Femur (tissue), 1 donor: ENCODE results near the gene EVL.
"Not testable (repeated sequence)": the region's sequence is repeated elsewhere in the genome, so short reads cannot be mapped to it uniquely, and the experiment has no call there.

Experiments used
- DNase-seq: peaks from one replicate; pipeline ENCODE4 v3.0.0-alpha.2; 2017

The EVL gene

DNA sequence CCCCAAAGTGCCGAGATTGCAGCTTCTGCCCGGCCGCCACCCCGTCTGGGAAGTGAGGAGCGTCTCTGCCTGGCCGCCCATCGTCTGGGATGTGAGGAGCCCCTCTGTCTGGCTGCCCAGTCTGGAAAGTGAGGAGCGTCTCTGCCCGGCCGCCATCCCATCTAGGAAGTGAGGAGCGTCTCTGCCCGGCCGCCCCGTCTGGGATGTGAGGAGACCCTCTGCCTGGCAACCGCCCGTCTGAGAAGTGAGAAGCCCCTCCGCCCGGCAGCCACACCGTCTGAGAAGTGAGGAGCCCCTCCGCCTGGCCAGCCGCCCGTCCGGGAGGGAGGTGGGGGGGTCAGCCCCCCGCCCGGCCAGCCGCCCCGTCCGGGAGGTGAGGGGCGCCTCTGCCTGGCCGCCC lies 115.4 kb downstream of the EVL start:
- not testable (repeated sequence) for DNase-seq

DNA sequence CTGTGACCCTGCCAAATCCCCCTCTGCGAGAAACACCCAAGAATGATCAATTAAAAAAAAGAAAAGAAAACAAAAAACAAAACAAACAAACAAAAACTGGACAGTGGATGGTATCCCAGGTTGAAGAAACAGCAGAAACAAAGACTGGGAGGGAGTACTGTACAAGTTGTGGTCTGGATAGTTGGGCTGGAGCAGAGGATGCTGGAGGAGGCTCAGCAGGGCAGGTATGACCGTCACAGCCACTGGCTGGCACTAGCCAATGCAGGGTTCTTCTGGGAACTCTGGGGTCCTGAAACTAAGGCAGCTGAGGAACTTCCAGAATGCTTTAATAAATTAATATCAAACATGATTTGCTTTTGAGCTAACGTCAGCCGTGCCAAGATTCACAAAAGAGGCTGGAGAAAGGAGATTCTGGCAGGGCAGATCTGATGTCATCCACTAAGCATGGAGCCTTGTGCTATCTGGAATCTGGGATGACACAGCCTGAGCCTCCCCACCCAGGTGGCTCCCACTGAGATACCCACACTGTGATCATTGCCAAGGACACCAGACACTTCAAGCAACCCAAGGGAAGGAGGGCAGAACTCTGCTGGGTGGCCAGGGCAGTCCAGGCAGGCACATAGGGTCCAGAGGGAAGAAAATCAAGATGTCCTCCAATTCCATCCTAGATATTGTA lies 116.8 kb downstream of the EVL start:
- not testable (repeated sequence) for DNase-seq

DNA sequence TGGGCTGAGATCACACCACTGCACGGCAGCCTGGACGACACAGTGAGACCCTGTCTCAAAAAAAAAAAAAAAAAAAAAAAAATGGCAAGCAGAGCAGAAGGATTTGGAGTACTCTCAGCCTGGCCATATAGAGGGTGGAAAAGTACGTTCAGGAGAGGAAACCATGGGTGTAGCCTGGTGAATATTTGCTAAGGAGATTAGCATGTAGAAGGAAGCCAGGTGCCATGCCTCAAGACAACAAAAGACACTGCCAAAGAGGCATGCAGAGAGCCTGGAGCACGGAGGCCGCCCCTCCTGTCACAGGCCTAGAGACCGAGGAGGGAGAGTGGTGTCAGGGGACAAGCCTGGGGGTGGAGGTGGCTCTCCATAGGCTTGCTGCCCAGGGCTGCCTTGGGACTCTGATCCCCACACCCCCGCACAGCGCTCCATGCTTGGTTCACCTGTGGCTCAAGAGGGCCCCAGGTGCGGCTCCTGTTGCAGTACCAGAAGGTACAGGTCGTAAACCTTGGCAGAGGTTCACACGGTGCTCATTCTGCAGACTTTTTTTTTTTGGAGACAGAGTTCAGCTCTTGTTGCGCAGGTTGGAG lies 122.1 kb downstream of the EVL start:
- no peak for DNase-seq

DNA sequence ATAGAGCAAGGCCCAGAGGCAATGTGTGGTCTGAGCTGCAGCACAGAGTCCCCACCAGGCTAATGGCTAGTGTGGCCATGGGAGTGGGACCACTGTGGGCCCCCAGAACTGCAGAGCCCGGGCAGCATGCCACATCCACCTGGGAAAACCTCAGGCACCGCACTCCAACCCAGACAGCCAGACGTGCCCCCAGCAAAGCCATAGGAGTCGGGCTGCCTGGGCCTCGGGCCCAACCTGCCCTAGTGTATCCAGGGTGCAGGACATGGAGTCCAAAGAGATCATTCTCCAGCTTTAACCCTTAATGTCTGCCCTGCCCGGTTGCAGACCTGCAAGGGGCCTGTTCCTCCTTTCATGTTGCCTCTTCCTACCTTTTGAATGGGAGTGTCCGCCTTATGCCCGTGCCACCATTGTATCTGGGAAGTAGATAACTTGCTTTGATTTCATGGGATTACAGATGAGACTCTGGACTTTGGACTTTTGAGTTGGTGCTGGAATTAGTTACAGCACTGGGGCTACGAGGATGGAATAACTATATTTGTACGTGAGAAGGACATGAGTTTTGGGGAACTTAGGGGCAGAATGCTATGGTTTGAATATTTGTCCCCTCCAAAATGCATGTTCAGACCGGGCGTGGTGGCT lies 123.3 kb downstream of the EVL start:
- DNase-seq, result no peak

DNA sequence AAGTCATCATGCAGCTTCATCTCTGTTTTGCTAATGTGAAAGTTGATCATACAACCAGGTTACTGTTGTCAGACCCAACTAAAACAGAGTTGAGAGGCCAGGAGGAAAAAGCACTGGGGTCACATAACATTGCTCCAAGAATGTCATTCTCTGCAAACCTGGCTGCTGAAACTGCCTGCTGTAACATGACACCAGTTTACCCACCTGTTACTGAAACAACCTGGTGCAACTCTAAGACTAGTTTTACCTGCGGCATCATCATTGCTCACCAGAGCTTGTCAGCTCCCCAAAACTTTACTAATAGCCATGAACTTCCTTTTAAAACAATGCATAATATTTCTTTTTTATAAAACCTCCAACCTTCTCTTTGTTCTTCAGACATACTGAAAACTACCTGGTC lies 124.9 kb downstream of the EVL start:
- no peak for DNase-seq

DNA sequence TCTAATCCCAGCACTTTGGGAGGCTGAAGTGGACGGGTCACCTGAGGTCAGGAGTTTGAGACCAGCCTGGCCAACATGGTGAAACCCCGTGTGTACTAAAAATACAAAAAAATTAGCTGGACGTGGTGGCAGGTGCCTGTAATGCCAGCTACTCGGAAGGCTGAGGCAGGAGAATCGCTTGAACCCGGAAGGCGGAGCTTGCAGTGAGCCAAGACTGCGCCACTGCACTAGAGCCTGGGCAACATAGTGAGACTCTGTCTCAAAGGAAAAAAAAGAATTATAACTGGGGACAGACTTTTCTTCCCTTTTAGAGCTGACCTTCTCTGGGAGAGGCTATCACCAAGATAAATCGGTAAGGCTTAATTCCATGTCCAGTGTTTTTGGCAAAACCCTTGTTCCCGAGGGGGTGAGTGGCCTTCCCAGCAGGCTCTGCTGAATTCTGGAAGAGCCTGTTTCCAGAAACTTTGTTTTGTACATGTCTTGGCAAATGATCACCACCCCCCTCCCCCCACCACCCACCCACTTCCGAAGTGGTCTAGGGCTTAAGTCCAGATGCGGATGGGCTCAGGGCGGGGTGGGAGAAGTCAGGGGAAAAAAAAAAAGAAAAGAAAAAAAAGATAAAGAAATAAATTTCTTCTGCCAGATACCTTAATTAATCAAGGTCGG lies 126.5 kb downstream of the EVL start:
- peak; percentile 43 for DNase-seq

DNA sequence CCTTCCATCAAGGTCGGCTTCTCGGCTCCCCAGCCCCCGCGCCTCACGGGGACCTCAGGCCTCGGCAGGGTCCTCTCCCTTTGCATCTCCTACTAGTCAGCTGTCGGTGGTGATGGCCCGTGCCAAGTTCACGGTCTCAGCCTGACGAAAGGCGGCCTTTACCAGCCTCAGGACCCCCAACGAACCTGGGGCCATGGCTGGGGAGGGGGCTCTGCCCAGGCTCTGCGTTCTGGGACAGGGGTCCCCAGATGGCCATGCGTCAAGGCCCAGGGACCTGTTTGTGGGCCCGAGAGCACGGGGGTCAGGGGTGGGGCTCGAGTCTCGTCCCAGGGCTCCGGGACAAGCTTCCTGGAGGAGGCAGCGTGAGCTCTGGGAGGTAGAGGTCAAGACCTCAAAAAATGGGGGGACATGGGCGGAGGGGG lies 127.0 kb downstream of the EVL start:
- peak; percentile 51 for DNase-seq

DNA sequence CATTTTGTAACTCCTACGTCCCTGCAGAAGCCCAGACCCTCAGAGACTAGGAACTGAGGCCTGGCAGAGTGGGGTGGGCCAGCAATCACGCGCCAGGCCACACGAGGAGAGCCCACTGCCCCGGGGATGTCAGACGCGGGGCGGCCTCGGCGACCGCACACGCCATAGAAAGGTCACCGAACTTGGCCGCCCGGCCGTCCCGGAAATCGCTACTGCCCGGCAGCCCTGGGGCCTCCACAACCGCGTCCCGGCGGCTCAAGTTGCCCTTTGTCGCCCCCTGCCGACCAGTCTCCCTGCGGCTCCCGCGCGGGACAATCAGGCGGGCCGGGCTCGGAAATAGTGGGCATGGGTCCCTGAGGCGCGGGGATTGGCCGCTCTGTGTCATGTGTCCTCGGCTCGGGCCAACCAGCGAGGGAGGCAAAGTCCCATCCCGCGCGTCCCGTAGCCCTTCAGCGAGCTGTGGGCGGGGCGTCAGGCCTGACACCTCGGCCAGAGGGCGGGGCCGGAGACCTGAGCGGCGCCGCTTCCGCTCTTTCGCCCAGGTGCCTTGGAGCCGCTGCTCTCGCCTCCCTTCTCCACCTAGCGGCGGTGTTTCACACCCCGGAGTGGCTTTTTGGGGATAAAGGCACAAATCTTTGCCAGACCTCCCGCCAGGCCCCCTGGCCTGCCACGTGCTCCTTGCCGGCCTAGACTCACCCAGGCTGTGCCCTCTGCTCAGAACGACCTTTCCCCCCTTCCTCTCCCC lies 127.6 kb downstream of the EVL start:
- peak; percentile 99 for DNase-seq
